H1 (cell line): Measurements from ENCODE around the gene BACE2. TPM values are rescaled to one million over a fixed set of nuclear protein-coding genes. Genes with fewer than 3 reads are reported as not detected.

Source experiments
- FOSL1 ChIP-seq: IDR thresholded peaks from 2 replicates; pipeline ENCODE4 v1.6.1; 2011; ENCODE audit warnings: mild to moderate bottlenecking, low read depth, low read length, moderate library complexity; ENCODE audit not compliant: insufficient read depth
- MAX ChIP-seq: IDR thresholded peaks from 2 replicates; pipeline ENCODE4 v1.6.1; 2012; ENCODE audit warnings: inconsistent platforms
- SP2 ChIP-seq: IDR thresholded peaks from 2 replicates; pipeline ENCODE4 v1.6.1; 2012; ENCODE audit warnings: mild to moderate bottlenecking, low read length, inconsistent platforms
- polyA plus RNA-seq, 7 experiments: library from polyadenylated mRNA; depleted of rRNA in 3 of 7; stranded (reverse) in 5 of 7; unstranded in 2 of 7; fragments of >200 nt in 5 of 7; fragments of 200-250 nt in 2 of 7; gene quantifications; 1 replicate in 5 of 7; 2 replicates in 1 of 7; 4 replicates in 1 of 7; pipeline versions ENCODE4 v1.2.1 to v1.2.3, GENCODE V29; 2011 to 2013; ENCODE audit warnings: missing spikeins in 2 of 7, mixed read lengths in 2 of 7
- total RNA-seq: library from RNA; stranded (reverse); fragmentation: NEBNext Ultra II Directional; extraction: Animal tissue kit (Norgen Biotek cat#: 25700); gene quantifications from 2 replicates; pipeline ENCODE4 v1.2.1, GENCODE V29; 2021

Gene BACE2
- total and polyA plus RNA-seq, 2 of the 8 experiments (the other 6 are each of a cell fraction or from before 2014, with no cell fraction given) = 8.1 to 10.9 TPM

GRCh38 chr21:41231060-41231459 lies 63.1 kb downstream of the BACE2 start (continued):
- TF ChIP-seq FOSL1 (no peak), SP2 (no peak), MAX (no peak)
